Vagina (tissue), 2 donors: Measurements from ENCODE around the gene RPTOR.

Experiments
- POLR2A ChIP-seq, 2 donors: fragments of 450-650 bp; IDR thresholded peaks; one replicate each; pipeline ENCODE4 v1.6.1; 2017; ENCODE audit warnings: antibody characterized with exemption in 2 of 2, mild to moderate bottlenecking in 2 of 2, moderate library complexity in 2 of 2
- POLR2AphosphoS5 ChIP-seq, 2 donors: sonication (generic); formaldehyde crosslinking; IDR thresholded peaks; one replicate each; pipeline ENCODE4 v1.9.0; 2017; ENCODE audit warnings: antibody characterized with exemption in 2 of 2, mild to moderate bottlenecking in 2 of 2, low read depth in 1 of 2; ENCODE audit not compliant: insufficient read depth in 1 of 2
- TF ChIP-seq, protein P1 (sequence below), 3 experiments: fragments of 450-650 bp in 2 of 3; fragments of 200-600 bp in 1 of 3; sonication (generic) in 1 of 3; IDR thresholded peaks; one replicate each; pipeline ENCODE4 v1.5.1; 2017 to 2019; ENCODE audit warnings: antibody characterized with exemption in 3 of 3, mild to moderate bottlenecking in 2 of 3, moderate library complexity in 2 of 3

DNA sequence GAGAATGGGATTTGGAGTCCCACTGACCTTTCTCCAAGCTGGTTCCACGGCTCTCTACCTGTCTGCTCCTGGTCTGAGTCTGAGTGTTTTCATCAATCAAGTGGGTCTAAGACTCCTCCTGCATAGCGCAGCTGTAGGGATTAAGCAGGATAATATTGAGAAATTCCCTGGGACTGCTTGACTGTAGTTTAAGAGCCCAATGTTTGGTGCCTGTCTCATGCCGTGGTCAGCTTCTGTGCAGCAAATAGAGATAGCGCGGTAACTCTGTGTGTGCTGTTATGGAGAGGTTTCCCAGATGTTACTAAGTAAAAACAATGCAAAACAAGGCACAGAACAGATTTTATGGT lies 21.4 kb downstream of the RPTOR start:
- TF ChIP-seq, protein P1, sequence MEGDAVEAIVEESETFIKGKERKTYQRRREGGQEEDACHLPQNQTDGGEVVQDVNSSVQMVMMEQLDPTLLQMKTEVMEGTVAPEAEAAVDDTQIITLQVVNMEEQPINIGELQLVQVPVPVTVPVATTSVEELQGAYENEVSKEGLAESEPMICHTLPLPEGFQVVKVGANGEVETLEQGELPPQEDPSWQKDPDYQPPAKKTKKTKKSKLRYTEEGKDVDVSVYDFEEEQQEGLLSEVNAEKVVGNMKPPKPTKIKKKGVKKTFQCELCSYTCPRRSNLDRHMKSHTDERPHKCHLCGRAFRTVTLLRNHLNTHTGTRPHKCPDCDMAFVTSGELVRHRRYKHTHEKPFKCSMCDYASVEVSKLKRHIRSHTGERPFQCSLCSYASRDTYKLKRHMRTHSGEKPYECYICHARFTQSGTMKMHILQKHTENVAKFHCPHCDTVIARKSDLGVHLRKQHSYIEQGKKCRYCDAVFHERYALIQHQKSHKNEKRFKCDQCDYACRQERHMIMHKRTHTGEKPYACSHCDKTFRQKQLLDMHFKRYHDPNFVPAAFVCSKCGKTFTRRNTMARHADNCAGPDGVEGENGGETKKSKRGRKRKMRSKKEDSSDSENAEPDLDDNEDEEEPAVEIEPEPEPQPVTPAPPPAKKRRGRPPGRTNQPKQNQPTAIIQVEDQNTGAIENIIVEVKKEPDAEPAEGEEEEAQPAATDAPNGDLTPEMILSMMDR (IDR thresholded peaks at IDR 0.05), result no peak
- no peak for TF ChIP-seq POLR2AphosphoS5 (IDR thresholded peaks at IDR 0.05; ENCODE audit: insufficient read depth in 1 of 2, low read depth in 1 of 2)
- no peak for TF ChIP-seq POLR2A (IDR thresholded peaks at IDR 0.05)
